Choroid plexus epithelial cell (primary cell): Measurements from ENCODE around the gene ADORA1.
A peak's percentile ranks its signal among the peaks of the same experiment; 100 is the strongest.

Experiments
- DNase-seq: peaks from one replicate; pipeline ENCODE4 v3.0.0-alpha.2; 2010; ENCODE audit warnings: low read depth
- H3K4me3 ChIP-seq: 2 replicates; pipeline ENCODE4 v1.5.1; 2011; ENCODE audit warnings: low read depth, mild to moderate bottlenecking, control low read depth, low read length, moderate library complexity
- CTCF ChIP-seq: conservative IDR thresholded peaks from 2 replicates; pipeline ENCODE4 v1.5.1; 2011; ENCODE audit warnings: low read depth, mild to moderate bottlenecking, control low read depth, inconsistent platforms, low read length, moderate library complexity

The ADORA1 gene

GRCh38 chr1:203199002-203199401 lies 71.5 kb downstream of the ADORA1 start:
- H3K4me3 ChIP-seq = no peak overlapping the region
- no peak for DNase-seq
- TF ChIP-seq CTCF = no peak

GRCh38 chr1:203199481-203199815 lies 71.9 kb downstream of the ADORA1 start:
- no peak for DNase-seq
- H3K4me3 ChIP-seq = no peak overlapping the region
- TF ChIP-seq CTCF = no peak

- peak; percentile 77 for DNase-seq
- TF ChIP-seq CTCF = no peak
- no peak overlapping the region for H3K4me3 ChIP-seq
These were observed 72.5 kb downstream of the ADORA1 start for GRCh38 chr1:203199816-203200571.

- no peak for DNase-seq
- no peak for TF ChIP-seq CTCF
- H3K4me3 ChIP-seq = no peak overlapping the region
These were observed 73.4 kb downstream of the ADORA1 start for GRCh38 chr1:203200916-203201315.

- TF ChIP-seq CTCF = no peak
- H3K4me3 ChIP-seq = no peak overlapping the region
- no peak for DNase-seq
These were observed 74.1 kb downstream of the ADORA1 start for GRCh38 chr1:203201516-203202205.

GRCh38 chr1:203202431-203203245 lies 75.1 kb downstream of the ADORA1 start:
- H3K4me3 ChIP-seq = no peak overlapping the region
- no peak for TF ChIP-seq CTCF

More at GRCh38 chr1:203202431-203203245, 75.1 kb downstream of the ADORA1 start:
- DNase-seq = peak; percentile 90
